HG03520 (cell line): ENCODE results near the gene TPO.

ENCODE experiments used
- ATAC-seq: cut with Tn5 transposase; IDR thresholded peaks from one replicate; pipeline ENCODE4 v1.9.1; 2021; ENCODE audit warnings: mild to moderate bottlenecking, moderate library complexity; ENCODE audit not compliant: unreplicated experiment

The TPO gene

DNA sequence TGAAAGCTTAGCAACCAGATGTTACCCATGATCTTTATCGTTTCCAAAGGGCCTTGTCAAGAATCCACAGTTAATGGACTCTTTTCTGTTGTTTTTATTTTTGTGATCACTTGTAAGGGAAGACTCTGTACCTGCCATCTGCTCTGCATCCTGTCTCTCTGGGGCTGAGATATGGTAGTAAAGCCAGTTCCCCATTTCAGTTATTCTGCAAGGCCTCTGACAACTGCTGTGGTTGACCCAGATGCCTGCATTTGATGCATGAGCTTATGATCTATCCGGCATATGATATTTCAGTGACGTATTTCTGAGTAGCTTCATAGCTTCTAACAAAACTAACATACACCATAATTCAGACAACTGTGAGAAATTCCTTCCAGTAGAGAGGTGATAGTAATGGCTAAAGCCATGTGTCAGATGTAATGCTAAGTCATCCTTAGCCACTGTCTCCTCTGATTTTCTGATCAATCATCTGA is 105.1 kb downstream of the TPO start:
- no peak for ATAC-seq

DNA sequence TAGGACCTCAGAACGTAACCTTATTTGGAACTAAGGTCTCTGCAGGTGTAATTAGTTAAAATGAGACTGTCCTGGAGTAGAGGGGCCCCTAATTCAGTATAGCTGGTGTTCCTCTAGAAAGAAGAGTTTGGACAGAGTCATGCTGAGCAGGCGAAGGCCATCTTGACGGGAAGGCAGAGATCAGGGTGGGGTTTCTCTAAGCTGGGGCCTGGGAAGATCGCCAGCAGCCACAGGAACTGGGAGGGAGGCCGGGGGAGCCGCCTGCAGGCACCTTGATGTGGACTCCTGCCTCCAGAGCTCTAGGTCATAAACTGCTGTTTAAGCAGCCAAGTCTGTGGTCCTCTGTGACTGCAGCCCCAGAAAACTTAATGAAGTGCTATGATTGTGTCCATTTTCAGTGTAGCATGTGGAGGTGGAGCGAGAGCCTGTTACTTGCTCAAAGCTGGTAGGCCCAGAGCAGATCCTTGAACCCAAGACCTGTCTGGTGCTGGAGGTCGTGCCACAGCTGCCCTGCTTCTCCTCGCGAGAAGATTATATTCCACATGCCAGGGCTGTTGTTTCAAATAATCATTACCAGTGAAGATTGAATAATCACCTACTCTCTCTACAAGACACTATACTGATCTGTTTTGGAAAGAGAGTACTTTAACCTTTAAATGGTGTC is 105.7 kb downstream of the TPO start:
- ATAC-seq = no peak

DNA sequence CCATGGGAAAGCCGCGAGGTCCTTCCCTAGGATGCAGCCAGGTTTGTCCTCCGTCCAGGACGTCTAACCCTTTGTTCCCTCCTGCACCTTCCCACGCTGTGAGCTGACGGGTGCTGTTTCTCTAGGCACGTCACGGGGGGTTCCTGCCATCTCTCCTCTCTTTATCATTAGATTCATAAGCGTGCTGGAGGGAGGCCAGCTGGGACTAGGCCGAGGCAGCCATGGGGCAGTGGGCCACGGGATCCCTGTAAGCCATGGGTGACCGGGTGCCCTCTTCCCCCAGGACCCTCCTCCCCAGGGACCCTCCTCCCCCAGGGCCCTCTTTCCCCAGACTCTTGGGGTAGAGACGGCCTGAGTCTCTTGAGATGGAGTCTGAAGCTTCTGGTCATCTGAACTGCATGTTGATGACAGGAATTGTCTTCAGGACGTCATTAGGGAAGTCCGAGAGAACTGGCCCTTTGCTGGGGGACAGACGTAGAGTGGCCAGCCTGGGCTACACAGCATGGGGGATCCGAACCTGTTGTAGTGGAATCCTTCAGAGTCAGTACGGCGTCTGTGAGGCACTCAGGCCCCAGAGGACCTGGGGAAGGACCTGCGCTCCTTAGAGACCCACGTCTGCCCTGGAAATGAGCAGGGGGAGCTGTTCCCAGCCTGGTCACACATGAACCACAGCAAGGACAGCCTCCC is 108.1 kb downstream of the TPO start:
- ATAC-seq = no peak

DNA sequence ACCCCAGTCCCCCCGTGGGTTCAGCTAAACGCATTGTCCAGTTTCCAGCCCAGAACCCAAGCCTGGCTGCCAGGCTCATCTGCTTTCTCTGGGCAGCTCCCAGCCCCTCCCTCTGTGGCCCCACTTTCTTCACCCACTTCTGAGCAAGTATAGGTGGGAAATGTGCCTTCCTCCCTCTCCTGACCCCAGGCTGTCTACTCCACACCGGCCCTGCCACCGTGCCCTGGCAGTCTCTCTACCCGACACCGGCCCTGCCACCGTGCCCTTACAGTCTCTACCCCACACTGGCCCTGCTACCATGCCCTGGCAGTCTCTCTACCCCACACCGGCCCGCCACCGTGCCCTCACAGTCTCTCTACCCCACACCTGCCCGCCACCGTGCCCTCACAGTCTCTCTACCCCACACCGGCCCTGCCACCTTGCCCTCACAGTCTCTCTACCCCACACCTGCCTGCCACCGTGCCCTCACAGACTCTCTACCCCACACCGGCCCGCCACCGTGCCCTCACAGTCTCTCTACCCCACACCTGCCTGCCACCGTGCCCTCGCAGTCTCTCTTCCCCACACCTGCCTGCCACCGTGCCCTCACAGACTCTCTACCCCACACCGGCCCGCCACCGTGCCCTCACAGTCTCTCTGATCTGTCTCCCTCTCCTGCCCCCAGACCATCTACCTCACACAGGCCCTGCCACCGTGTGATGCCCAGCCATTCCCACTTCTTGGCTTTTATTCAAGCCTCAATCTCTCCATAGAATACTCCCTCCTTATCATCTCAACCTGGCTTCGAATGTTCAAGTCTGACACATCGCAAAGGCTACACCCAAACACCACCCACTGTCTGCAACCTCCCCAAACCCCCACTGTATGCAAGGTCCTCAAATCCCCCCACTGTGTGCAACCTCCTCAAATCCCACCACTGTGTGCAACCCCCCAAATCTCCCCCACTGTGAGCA is 108.9 kb downstream of the TPO start:
- ATAC-seq = no peak

DNA sequence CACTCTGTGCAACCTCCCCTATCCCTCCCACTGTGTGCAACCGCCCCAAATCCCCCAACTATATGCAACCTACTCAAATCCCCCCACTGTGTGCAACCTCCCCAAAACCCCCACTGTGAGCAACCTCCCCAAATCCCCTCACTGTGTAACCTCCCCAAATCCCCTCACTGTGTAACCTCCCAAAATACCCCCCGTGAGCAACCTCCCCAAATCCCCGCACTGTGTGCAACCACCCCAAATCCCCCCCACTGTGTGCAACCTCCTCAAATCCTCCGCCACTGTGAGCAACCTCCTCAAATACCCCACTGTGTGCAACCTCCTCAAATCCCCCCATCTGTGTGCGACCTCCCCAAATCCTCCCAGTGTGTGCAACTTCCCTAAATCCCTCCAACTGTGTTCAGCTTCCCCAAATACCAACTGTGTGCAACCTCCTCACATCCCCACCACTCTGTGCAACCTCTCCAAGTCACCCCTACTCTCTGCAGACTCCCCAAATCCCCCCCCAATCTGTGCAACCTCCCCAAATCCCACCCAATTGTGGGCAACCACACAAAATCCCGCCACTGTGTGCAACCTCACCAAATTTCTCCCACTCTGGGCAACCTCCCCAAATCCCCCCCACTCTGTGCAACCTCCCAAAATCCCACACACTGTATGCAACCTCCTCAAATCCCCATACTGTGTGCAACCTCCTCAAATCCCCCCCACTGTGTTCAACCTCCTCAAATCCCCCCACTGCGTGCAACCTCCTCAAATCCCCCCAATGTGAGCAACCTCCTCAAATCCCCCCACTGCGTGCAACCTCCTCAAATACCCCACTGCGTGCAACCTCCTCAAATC is 114.1 kb downstream of the TPO start:
- no peak for ATAC-seq

DNA sequence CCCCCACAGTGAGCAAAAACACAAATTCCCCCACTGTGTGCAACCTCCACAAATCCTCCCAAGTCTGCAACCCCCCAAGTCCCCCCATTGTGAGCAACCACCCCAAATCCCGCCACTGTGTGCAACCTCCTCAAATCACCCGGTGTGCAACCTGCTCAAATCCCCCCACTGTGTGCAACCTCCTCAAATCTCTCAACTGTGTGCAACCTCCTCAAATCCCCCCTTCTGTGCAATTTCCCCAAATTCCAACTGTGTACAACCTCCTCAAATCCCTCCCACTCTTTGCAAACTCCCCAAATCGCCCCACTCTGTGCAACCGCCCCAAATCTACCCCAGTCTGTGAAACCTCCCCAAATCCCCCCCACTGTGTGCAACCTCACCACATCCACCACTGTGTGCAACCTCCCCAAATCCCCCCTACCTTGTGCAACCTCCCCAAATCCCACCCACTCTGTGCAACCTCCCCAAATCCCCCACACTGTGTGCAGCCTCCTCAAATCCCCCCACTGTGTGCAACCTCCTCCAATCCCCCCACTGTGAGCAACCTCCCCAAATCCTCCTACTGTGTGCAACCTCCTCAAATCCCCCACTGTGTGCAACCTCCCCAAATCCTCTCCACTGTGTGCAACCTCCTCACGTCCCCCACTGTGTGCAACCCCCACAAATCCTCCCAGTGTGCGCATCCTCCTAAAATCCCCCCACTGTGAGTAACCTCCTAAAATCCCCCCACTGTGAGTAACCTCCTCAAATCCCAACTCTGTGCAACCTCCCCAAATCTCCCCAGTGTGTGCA is 115.2 kb downstream of the TPO start:
- no peak for ATAC-seq

DNA sequence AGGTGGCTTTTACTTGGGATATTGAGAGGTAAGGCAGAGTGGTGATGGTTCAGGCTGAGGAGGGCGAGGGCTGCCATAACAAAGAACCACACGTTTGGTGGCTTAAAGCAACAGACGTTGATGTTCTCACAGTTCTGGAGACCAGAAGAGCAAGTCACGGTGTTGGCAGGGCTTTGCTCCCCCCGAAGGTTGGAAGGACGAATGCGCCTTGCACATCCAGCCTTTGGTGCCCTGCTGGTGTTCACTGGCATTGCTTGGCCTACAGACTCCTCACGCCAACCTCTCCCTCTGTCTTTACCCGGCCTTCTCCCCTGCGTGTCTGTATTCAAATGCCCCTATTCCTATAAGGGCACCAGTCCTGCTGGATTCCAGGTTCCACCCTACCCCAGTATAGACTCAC is 125.4 kb downstream of the TPO start:
- ATAC-seq = no peak

DNA sequence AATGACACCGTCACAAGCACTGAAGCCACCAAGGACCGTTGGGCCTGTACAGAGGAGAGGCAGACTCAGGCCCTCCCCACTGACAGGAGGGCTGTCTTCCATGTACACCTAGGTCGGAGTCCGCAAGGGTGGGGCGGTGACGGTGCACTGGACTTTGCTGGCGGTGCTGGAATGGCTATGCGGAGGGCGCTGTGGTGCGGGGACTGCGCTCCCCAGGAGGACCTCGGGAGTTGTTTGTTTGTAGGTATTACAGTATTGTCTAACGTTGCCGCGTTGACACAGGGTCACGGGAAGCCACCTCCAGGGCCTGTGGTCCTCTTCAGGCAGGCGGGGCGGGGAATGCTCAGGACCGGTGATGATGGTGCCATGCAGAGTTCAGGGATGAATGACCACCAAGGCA is 126.2 kb downstream of the TPO start:
- ATAC-seq = no peak

DNA sequence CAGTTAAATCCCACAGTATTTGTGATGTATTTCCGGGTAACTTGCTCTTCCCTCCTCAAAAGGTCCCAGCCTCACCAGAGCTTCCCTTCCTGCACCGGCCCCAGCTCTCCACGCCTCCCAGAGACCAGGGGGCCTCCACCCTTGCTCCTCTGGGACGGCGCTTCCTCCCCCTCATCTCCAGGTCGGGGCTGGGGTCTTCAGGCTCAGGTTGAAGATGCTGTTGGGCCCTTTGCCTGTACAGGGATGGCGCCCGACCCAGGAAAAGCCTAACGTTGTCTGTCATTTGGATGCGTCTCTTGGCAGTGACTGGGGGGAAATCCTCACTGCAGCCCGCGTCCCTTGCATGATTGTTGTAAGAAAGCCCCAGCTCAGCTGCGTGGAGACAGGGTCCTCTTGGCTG is 126.7 kb downstream of the TPO start:
- no peak for ATAC-seq

DNA sequence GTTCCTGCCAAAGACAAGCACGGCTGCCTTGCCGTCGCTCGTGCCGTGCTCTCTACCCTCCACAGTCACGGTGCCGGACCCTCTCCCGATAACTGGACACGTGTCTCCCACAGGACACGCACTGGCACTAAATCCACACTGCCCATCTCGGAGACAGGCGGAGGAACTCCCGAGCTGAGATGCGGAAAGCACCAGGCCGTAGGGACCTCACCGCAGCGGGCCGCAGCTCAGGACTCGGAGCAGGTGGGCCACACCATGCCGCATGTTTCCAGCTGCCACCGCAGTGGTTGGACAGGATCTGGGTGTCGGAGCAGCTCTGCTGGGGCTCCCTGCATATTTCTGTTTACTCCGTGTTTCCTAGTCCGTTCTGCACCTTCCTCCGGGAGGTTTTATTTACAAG is 127.2 kb downstream of the TPO start:
- ATAC-seq = no peak

DNA sequence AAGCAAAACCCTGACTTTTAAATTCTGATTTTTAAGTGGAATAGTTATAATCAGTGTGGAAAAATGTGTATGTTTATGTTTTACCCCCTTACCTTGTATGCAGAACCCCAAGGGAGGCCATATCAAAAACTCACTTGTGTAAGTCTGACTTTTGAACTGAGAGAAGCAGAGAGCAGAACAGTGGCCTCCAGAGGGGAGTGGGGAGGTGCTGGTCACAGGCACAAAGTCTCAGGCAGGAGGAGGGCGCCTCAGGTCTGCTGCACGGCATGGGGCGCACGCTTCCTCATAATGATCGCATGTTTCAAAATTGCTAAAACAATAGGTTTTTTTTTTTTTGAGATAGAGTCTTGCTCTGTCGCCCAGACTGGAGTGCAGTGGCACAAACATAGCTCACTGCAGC is 127.8 kb downstream of the TPO start:
- ATAC-seq = no peak

DNA sequence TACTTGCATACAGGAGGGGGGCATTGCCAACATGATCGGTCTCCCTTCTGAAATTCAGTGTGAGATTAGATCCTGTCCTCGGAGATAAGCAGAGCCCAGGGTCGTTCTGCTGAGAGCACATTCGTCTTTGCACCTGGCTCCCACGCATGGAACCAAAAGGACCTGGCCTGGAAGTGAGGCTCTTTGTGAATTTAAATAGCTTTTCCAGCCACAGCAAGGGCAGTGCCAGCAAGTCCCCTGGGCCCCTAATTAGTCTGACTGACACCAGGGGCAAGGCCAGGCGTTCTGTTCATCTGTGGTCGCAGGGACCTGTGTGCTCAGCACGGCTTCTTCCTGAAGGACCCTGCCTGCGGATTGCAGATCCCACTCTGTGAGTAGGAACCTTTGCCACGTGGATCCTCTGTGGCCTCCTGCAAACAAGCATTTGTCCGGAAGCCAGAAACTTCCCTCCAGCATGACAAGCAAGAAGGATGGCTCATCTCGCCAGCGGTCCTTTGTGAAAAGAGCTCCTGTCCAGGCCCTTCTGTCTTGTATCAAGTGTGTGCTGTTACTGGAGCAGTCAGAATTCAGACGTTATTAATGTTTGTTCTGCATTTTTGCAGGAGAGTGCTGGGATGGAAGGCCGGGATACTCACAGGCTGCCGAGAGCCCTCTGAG is 128.7 kb downstream of the TPO start:
- ATAC-seq = no peak

DNA sequence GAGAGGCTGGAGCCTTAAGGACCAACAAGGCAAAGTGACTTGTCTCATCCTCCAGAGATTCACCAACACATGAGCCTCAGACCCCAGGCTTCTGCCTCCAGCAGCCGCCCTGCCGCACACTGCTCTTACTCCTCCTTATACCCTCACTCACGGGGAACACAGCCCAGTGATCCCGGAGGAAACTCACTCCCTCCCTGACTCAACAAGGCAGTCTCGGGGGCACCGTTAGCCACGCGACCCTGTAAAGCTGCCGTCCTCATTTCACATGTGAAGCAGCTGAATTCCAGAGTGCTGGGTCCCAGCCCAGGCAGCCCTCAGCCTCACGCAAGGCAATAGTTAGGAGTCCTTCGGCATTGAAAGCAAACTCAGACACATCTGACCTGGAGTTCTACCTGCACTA is 129.7 kb downstream of the TPO start:
- ATAC-seq = no peak

DNA sequence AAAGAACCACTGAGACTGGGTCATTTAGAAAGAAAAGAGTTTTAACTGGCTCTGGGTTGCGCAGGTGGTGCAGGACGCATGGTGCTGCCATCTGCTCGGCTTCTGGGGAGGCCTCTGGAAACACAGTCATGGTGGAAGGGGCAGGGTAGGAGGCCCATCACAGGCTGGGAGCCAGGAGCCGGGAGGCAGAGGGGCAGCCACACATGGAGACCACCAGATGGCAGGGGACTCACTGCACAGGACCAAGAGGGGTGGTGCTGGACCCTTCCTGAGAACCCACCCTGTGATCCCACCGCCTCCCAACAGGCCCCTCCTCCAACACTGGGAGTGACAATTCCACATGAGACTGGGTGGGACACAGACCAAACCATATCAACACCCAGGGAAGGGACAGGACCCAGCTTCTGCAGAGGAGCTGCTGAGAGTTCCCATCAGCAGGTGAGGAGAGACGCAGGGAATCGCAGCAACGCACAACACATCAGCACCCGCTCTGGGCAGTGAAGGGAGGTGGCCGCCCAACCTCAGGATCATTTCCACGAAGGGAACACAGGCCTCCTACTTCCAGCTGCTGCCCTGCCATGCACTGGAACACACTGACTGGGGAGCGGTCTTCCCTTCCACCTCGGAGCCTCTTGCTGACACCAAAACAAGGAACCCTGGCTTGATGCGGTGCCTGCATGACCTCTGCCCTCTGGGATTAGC is 130.7 kb downstream of the TPO start:
- ATAC-seq = no peak

DNA sequence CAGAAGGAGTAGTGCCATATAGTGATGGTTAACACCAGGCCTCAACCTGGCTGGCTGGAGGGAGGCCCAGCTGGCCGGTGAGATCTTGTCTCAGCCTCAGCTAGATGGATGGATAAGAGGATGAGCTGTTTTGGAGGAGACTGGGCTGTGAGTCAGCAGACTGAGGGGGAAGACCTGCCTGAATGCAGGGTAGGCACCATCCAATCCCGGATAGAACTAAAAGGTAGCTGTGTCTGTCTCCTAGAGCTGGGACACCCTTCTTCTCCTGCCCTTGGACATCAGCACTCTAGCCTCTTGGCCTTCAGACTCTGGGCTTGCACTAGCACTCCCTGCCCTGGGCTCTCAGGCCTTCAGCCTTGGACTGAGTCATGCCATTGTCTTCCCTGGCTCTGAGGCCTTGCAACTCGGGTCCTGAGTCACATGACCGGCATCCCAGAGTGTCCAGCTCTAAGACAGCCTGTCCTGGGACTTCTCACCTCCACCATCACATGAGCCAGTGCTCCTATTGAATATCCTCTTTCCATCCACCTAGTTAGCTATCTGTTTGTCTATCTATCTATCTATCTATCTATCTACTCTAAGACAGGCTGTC is 131.3 kb downstream of the TPO start:
- ATAC-seq = no peak

DNA sequence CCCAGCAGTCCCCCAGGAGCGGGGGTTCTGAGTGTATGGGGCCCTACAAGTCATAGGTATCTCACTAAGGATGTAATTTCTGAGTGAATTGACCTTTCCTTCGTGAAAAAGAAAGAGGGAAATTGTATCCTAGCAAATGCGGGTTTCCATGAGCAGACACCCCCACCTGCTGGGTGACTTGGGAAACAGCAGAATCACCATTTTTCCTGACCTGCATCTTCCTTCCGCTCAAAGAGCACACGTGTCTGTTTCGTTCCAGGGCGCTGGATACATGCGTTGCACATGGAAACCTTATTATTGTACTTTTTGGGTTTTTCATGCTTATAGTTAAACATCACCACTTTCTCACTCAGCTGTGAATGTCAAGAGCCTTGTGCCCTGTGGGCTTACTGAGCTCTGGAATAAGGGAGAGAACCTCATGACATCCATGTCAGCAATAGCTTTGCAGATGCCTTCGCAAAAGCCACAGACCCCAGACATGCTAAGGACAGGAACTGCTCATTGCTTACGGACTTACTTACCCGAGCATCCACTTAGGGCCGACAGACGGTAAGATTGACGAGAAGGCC is 132.8 kb downstream of the TPO start:
- no peak for ATAC-seq

DNA sequence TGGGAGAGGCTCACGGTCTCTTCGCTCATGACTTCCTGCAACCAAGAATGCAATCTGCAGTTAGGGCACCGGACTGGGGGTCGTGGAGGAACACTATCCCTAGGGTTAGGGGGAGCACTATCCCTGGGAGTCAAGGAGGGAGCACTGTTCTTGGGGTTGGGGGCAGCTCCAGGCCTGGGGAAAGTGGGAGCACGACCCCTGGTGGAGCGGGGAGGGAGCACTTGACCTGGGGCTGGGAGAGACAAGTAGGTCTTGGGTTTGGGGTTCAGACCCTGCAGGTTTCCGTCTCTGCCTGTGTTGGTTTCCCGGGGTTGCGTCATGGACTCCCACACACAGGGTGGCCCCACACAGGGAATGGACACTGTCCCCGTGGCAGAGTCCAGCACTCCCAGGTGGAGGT is 133.6 kb downstream of the TPO start:
- no peak for ATAC-seq
